Tibial nerve (tissue), 4 donors: ENCODE measurements around the gene BCOR. TPM values are rescaled to one million over a fixed set of nuclear protein-coding genes. Genes with fewer than 3 reads are reported as not detected.

Source experiments
- DNase-seq, 2 donors: peaks; one replicate each; pipeline ENCODE4 v3.0.0-alpha.2; 2019; ENCODE audit warnings: low spot score in 2 of 2
- H3K27ac ChIP-seq, 4 donors: fragments of 200-600 bp; sonication (generic) in 3 of 4; one replicate each; pipeline ENCODE4 v1.5.1; 2017 to 2019; ENCODE audit warnings: mild to moderate bottlenecking in 1 of 4
- H3K27me3 ChIP-seq, 2 donors: fragments of 200-600 bp; sonication (generic) in 1 of 2; one replicate each; pipeline versions ENCODE4 v1.5.1 to v1.6.0; 2017 to 2019
- H3K36me3 ChIP-seq, 3 donors: fragments of 200-600 bp; sonication (generic); one replicate each; pipeline ENCODE4 v1.5.1; 2018 to 2019
- H3K4me1 ChIP-seq, 4 donors: fragments of 200-600 bp; sonication (generic) in 3 of 4; one replicate each; pipeline ENCODE4 v1.5.1; 2017 to 2019
- H3K4me3 ChIP-seq, 4 donors: fragments of 200-600 bp; sonication (generic) in 3 of 4; one replicate each; pipeline ENCODE4 v1.5.1; 2017 to 2019; ENCODE audit warnings: mild to moderate bottlenecking in 1 of 4, moderate library complexity in 1 of 4
- H3K9me3 ChIP-seq, 4 donors: fragments of 200-600 bp; sonication (generic) in 3 of 4; one replicate each; pipeline ENCODE4 v1.5.1; 2017 to 2019
- EP300 ChIP-seq, 2 donors: sonication (generic); formaldehyde crosslinking; IDR thresholded peaks; one replicate each; pipeline ENCODE4 v1.6.1; 2017; ENCODE audit warnings: antibody characterized with exemption in 2 of 2, mild to moderate bottlenecking in 1 of 2
- POLR2A ChIP-seq, 2 donors: fragments of 450-650 bp; IDR thresholded peaks; one replicate each; pipeline ENCODE4 v1.6.1; 2017; ENCODE audit warnings: antibody characterized with exemption in 2 of 2, mild to moderate bottlenecking in 2 of 2, moderate library complexity in 2 of 2
- WGBS, 2 donors: methylation state at CpG; one replicate each; pipeline ENCODE4 v1.1.5; 2018; 5-methylcytosine and 5-hydroxymethylcytosine counted together
- total RNA-seq, 4 donors: library from RNA; depleted of rRNA; stranded (reverse); fragments of >200 nt; gene quantifications; one replicate each; pipeline ENCODE4 v1.1.0, GENCODE V29; 2016
- TF ChIP-seq, protein P1 (sequence below), 5 experiments: fragments of 200-600 bp in 3 of 5; fragments of 450-650 bp in 2 of 5; sonication (generic) in 3 of 5; IDR thresholded peaks; one replicate each; pipeline ENCODE4 v1.5.1; 2016 to 2019; ENCODE audit warnings: antibody characterized with exemption in 5 of 5, mild to moderate bottlenecking in 3 of 5, moderate library complexity in 2 of 5

The BCOR gene
- total RNA-seq, 4 donors from 2014 or later, result 16.2 to 34.7 (median 23.7) TPM

GRCh38 chrX:40121618-40122017, 23.9 kb upstream of the BCOR start:
- Histone ChIP-seq H3K27me3 (no peaks in the 10 kb centered on the region), H3K36me3 (no peaks in the 10 kb centered on the region), H3K4me1 (no peaks in the 10 kb centered on the region), H3K4me3 (no peak overlapping the region), H3K9me3 (no peaks in the 10 kb centered on the region), H3K27ac (no peak overlapping the region)
- 85 to 89% methylated on average over 5 of the region's 5 CpGs for WGBS, 2 donors
- DNase-seq, result no peak
- TF ChIP-seq EP300 (IDR thresholded peaks at IDR 0.05) (no peak), POLR2A (IDR thresholded peaks at IDR 0.05) (no peak)
- TF ChIP-seq, protein P1, sequence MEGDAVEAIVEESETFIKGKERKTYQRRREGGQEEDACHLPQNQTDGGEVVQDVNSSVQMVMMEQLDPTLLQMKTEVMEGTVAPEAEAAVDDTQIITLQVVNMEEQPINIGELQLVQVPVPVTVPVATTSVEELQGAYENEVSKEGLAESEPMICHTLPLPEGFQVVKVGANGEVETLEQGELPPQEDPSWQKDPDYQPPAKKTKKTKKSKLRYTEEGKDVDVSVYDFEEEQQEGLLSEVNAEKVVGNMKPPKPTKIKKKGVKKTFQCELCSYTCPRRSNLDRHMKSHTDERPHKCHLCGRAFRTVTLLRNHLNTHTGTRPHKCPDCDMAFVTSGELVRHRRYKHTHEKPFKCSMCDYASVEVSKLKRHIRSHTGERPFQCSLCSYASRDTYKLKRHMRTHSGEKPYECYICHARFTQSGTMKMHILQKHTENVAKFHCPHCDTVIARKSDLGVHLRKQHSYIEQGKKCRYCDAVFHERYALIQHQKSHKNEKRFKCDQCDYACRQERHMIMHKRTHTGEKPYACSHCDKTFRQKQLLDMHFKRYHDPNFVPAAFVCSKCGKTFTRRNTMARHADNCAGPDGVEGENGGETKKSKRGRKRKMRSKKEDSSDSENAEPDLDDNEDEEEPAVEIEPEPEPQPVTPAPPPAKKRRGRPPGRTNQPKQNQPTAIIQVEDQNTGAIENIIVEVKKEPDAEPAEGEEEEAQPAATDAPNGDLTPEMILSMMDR (IDR thresholded peaks at IDR 0.05), result no peak

- WGBS, 2 donors, result 80% methylated on average over 11 of the region's 11 CpGs
- no peak for TF ChIP-seq EP300 (IDR thresholded peaks at IDR 0.05)
- no peak for TF ChIP-seq POLR2A (IDR thresholded peaks at IDR 0.05)
- TF ChIP-seq, protein P1 (IDR thresholded peaks at IDR 0.05), result no peak
- Histone ChIP-seq H3K4me3 (no peak overlapping the region), H3K27me3 (no peaks in the 10 kb centered on the region), H3K4me1 (no peaks in the 10 kb centered on the region), H3K9me3 (no peaks in the 10 kb centered on the region), H3K27ac (no peak overlapping the region), H3K36me3 (no peaks in the 10 kb centered on the region)
- DNase-seq, result no peak
Measured at GRCh38 chrX:40120838-40121580, 23.3 kb upstream of the BCOR start.

DNA sequence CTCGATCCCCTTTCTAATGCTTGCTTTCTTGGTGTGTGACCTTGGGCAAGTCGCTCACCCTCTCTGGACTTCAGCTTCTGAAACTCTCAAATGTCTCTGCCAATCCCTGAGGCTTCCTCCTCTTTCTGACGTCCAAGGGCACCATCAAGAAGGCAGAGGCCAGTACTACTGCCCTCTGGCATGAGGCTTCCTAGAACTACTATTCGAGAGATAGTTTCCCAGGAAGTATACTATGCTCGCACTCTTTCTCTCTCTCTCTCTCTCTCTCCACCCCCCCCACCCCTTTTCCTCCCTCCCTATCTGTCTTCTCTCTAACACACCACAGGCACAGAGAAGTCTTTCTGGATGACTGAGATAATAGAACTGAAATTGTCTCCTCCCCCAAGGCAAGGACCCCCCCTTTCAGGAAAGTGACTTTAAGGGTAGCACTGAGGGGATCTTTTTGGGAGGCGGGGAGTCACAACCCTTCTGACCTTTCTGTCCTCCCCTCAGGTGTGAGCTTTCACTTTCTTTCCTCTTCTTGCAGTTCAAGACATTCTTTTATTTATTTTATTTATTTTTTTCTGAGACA, 20.0 kb upstream of the BCOR start:
- no peaks in the 10 kb centered on the region for H3K9me3 ChIP-seq
- H3K27me3 ChIP-seq, result no peaks in the 10 kb centered on the region
- H3K4me1 ChIP-seq, result no peaks in the 10 kb centered on the region
- TF ChIP-seq EP300 (IDR thresholded peaks at IDR 0.05) (no peak), POLR2A (IDR thresholded peaks at IDR 0.05) (no peak)
- TF ChIP-seq, protein P1 (IDR thresholded peaks at IDR 0.05), result no peak
- H3K4me3 ChIP-seq, result no peak overlapping the region
- DNase-seq, result no peak
- no peak overlapping the region for H3K27ac ChIP-seq
- H3K36me3 ChIP-seq, result no peaks in the 10 kb centered on the region
- 44 to 56% methylated on average over 6 of the region's 6 CpGs for WGBS, 2 donors

DNA sequence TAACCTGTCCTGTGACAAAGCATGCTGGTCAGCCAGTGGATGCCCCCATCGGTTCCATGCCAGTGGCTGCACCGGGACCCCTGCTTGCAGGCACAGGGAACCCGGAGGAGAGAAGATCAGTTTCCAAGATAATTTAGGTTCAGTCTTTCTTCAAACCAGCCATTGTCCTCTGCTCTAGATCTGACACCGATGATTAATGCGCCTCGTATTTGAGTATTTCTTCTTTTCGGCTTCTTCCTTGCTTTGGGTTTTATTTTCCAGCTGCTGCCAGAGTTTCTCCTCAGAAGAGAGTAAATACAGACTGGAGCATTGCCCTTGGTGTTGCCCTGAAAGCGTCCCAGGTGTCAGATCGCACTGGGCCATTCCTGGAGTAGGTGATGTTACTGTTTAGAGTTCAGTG, 19.2 kb upstream of the BCOR start:
- TF ChIP-seq EP300 (IDR thresholded peaks at IDR 0.05) (no peak), POLR2A (IDR thresholded peaks at IDR 0.05) (no peak)
- TF ChIP-seq, protein P1 (IDR thresholded peaks at IDR 0.05), result no peak

DNA sequence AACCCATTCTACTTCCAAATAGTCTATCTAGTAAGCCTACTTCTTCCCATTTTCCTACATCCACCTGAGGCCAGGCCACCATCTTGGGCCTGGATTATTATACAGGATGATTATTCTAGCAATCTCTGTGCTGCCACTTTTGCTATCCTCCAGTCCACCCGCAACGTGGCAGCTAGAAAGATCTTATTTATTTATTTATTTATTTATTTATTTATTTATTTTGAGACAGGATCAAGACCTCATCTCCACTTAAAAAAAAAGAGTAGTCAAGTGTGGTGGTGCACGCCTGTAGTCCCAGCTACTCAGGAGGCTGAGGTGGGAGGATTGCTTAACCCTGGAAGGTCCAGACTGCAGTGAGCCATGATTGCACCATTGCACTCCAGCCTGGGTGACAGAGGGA, 15.2 kb upstream of the BCOR start:
- peaks cover 0 to 9% (median 3%) of the 10 kb centered on the region in 4 donors for H3K4me1 ChIP-seq
- peaks cover 0 to 13% of the 10 kb centered on the region in 2 donors for H3K27me3 ChIP-seq
- no peak for DNase-seq
- no peak overlapping the region for H3K4me3 ChIP-seq
- H3K9me3 ChIP-seq, result no peaks in the 10 kb centered on the region
- H3K27ac ChIP-seq, result no peak overlapping the region
- no peaks in the 10 kb centered on the region for H3K36me3 ChIP-seq
- TF ChIP-seq POLR2A (IDR thresholded peaks at IDR 0.05) (no peak), EP300 (IDR thresholded peaks at IDR 0.05) (no peak)
- TF ChIP-seq, protein P1 (IDR thresholded peaks at IDR 0.05), result no peak
- WGBS, 2 donors, result 90% methylated on average over 3 of the region's 3 CpGs

More for the DNA sequence above, 19.2 kb upstream of the BCOR start:
- no peaks in the 10 kb centered on the region for H3K4me1 ChIP-seq
- DNase-seq, result no peak
- WGBS, 2 donors, result 67 to 72% methylated on average over 9 of the region's 9 CpGs
- H3K4me3 ChIP-seq, result no peak overlapping the region
- H3K27ac ChIP-seq, result peak overlapping the region in 1 of 4 donors; percentile 47
- no peaks in the 10 kb centered on the region for H3K36me3 ChIP-seq
- no peaks in the 10 kb centered on the region for H3K9me3 ChIP-seq
- H3K27me3 ChIP-seq, result no peaks in the 10 kb centered on the region
